ENCODE data around the gene SLCO2A1.

Gene SLCO2A1

DNA sequence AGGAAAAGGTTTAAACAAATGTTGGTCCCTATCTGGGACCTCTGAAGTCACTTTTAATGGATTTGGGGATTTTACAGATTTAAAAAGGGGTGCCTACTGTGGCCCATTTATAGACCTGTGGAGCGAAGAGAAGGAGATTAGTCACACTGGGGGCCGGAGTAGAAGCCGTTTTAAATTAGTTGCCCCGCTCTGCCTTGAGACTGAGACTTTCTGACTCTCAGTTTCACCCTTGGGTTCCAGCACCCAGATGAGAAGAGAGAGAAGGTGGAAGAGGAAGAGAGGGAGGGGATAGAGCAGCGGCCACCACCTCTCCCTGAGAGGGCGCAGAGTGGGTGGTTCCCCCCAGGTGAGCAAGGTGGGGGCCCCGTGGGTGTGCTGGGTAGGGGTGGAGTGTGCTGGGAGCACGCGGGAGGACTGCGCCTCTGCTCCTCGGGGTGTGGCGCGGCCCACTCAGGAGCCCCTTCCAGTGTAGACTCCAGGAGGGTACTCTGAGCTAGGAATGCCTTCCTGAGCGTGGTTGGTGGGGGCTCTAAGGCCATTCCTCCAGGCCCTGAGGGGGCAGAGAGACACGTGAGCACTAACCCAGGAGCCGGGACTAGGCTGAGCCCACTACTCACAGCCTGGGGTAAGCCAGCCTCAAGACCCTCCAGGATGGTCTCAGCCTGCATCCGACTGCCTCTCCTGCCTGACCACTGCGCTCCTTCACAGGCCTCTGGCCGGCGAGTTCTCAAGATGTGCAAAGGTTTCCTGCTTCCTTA is 101.4 kb downstream of the SLCO2A1 start:
- no peak for ATAC-seq
- TF ChIP-seq BACH2 (CRISPR knock-in tag; IDR thresholded peaks at IDR 0.05; ENCODE audit: borderline replicate concordance) (no peak), ZNF70 (CRISPR knock-in tag; IDR thresholded peaks at IDR 0.05) (no peak), ZFP3 (CRISPR knock-in tag; IDR thresholded peaks at IDR 0.05) (no peak), OSR1 (CRISPR knock-in tag; IDR thresholded peaks at IDR 0.05) (no peak), ESRRG (CRISPR knock-in tag; IDR thresholded peaks at IDR 0.05) (no peak), ZNF565 (CRISPR knock-in tag; conservative IDR thresholded peaks at IDR 0.05; ENCODE audit: low read depth) (no peak), GLIS3 (CRISPR knock-in tag; IDR thresholded peaks at IDR 0.05) (no peak), ARNTL (CRISPR knock-in tag; IDR thresholded peaks at IDR 0.05; ENCODE audit: borderline replicate concordance, low read depth) (no peak)
- TF ChIP-seq, protein P1, sequence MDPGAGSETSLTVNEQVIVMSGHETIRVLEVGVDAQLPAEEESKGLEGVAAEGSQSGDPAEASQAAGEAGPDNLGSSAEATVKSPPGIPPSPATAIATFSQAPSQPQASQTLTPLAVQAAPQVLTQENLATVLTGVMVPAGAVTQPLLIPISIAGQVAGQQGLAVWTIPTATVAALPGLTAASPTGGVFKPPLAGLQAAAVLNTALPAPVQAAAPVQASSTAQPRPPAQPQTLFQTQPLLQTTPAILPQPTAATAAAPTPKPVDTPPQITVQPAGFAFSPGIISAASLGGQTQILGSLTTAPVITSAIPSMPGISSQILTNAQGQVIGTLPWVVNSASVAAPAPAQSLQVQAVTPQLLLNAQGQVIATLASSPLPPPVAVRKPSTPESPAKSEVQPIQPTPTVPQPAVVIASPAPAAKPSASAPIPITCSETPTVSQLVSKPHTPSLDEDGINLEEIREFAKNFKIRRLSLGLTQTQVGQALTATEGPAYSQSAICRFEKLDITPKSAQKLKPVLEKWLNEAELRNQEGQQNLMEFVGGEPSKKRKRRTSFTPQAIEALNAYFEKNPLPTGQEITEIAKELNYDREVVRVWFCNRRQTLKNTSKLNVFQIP (CRISPR knock-in tag; IDR thresholded peaks at IDR 0.05; ENCODE audit: borderline replicate concordance, low read depth) = no peak
- TF ChIP-seq, protein P2, sequence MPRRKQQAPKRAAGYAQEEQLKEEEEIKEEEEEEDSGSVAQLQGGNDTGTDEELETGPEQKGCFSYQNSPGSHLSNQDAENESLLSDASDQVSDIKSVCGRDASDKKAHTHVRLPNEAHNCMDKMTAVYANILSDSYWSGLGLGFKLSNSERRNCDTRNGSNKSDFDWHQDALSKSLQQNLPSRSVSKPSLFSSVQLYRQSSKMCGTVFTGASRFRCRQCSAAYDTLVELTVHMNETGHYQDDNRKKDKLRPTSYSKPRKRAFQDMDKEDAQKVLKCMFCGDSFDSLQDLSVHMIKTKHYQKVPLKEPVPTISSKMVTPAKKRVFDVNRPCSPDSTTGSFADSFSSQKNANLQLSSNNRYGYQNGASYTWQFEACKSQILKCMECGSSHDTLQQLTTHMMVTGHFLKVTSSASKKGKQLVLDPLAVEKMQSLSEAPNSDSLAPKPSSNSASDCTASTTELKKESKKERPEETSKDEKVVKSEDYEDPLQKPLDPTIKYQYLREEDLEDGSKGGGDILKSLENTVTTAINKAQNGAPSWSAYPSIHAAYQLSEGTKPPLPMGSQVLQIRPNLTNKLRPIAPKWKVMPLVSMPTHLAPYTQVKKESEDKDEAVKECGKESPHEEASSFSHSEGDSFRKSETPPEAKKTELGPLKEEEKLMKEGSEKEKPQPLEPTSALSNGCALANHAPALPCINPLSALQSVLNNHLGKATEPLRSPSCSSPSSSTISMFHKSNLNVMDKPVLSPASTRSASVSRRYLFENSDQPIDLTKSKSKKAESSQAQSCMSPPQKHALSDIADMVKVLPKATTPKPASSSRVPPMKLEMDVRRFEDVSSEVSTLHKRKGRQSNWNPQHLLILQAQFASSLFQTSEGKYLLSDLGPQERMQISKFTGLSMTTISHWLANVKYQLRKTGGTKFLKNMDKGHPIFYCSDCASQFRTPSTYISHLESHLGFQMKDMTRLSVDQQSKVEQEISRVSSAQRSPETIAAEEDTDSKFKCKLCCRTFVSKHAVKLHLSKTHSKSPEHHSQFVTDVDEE (CRISPR knock-in tag; IDR thresholded peaks at IDR 0.05) = no peak

DNA sequence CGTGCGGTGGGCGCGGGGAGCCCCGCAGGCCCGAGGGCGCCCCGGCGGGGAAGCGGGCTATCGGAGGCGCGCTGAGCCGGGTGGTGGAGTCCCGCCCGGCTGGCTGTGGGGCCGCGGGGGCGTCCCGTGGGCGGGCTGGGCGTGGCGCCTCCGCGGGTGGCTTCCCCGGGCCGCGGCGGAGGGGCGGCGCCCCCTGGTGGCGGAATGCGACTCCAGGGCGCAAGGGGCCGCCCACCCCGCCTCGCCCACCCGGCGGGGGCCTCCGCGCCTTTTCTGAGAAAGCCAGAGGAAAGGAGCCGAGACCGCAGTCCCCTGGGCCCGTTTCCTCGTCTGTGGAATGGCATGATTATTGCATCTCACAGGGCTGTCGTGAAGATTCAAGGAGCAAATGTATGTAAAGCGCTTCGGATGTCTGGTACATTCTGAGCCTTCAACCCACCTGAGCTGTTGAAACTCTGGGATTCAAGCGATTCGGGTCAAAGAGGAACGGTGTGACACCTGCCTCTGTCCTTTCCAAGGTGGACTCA is 102.1 kb downstream of the SLCO2A1 start:
- ATAC-seq = peak; percentile 74
- TF ChIP-seq ISL1 (CRISPR knock-in tag; IDR thresholded peaks at IDR 0.05) = no peak
- TF ChIP-seq ZNF565 (CRISPR knock-in tag; conservative IDR thresholded peaks at IDR 0.05; ENCODE audit: low read depth) = no peak
- no peak for TF ChIP-seq SNAI2 (CRISPR knock-in tag; IDR thresholded peaks at IDR 0.05)
- TF ChIP-seq TCF4 (CRISPR knock-in tag; IDR thresholded peaks at IDR 0.05; ENCODE audit: borderline replicate concordance) = no peak
- TF ChIP-seq, protein P2 (CRISPR knock-in tag; IDR thresholded peaks at IDR 0.05) = no peak
- no peak for TF ChIP-seq CSDC2 (CRISPR knock-in tag; IDR thresholded peaks at IDR 0.05)
- TF ChIP-seq, protein P3, sequence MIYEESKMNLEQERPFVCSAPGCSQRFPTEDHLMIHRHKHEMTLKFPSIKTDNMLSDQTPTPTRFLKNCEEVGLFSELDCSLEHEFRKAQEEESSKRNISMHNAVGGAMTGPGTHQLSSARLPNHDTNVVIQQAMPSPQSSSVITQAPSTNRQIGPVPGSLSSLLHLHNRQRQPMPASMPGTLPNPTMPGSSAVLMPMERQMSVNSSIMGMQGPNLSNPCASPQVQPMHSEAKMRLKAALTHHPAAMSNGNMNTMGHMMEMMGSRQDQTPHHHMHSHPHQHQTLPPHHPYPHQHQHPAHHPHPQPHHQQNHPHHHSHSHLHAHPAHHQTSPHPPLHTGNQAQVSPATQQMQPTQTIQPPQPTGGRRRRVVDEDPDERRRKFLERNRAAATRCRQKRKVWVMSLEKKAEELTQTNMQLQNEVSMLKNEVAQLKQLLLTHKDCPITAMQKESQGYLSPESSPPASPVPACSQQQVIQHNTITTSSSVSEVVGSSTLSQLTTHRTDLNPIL (CRISPR knock-in tag; IDR thresholded peaks at IDR 0.05; ENCODE audit: low read depth) = no peak
- no peak for TF ChIP-seq PPARA (CRISPR knock-in tag; IDR thresholded peaks at IDR 0.05; ENCODE audit: borderline replicate concordance)
- TF ChIP-seq BACH2 (CRISPR knock-in tag; IDR thresholded peaks at IDR 0.05; ENCODE audit: borderline replicate concordance) = no peak
- no peak for TF ChIP-seq ZC3H10 (CRISPR knock-in tag; IDR thresholded peaks at IDR 0.05)
- no peak for TF ChIP-seq ZNF8 (CRISPR knock-in tag; IDR thresholded peaks at IDR 0.05)

DNA sequence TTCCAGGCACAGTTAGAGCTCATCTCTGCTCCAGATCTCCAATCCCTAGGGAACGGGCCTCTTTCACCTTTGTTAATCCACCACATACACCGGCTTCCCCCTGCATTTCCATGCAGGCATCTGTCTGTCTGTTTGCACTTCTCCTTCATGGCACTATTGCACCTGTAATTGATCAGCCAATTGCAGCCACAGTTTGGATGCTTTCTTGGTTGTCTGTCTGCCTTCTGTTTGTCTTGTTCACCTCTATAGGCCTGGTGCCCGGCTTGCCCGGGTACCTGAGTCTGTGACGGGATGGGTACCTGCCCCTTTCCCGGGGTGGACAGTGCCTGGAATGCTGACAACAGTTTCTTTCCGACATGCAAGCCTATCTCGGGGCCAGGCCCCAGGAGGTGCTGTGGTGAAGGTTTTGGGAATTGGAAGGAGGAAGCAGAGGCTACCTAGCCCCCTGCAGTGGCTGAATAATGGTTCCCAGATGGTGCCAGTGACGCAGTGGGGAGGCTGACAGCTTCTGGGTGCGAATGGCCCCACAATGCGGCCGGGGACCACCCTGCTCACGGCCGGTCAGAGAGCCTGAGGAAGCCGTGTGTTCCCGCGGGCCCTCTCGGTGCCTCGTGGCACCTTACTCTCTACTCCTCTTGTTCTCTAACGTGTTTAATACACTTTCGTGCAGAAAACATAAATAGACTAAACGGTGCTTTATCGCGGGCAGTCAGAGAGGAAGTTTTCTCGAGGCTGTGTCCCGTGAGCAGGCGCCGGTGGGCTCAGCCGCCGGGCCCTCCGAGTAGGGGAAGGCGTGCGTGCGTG is 102.8 kb downstream of the SLCO2A1 start:
- ATAC-seq = no peak; the same call in 2 of the 3 replicates
- TF ChIP-seq ZNF565 (CRISPR knock-in tag; conservative IDR thresholded peaks at IDR 0.05; ENCODE audit: low read depth) (no peak), ARNTL (CRISPR knock-in tag; IDR thresholded peaks at IDR 0.05; ENCODE audit: borderline replicate concordance, low read depth) (no peak), TOX (CRISPR knock-in tag; IDR thresholded peaks at IDR 0.05; ENCODE audit: borderline replicate concordance) (no peak)
- TF ChIP-seq, protein P3 (CRISPR knock-in tag; IDR thresholded peaks at IDR 0.05; ENCODE audit: low read depth) = no peak
- TF ChIP-seq, protein P4, sequence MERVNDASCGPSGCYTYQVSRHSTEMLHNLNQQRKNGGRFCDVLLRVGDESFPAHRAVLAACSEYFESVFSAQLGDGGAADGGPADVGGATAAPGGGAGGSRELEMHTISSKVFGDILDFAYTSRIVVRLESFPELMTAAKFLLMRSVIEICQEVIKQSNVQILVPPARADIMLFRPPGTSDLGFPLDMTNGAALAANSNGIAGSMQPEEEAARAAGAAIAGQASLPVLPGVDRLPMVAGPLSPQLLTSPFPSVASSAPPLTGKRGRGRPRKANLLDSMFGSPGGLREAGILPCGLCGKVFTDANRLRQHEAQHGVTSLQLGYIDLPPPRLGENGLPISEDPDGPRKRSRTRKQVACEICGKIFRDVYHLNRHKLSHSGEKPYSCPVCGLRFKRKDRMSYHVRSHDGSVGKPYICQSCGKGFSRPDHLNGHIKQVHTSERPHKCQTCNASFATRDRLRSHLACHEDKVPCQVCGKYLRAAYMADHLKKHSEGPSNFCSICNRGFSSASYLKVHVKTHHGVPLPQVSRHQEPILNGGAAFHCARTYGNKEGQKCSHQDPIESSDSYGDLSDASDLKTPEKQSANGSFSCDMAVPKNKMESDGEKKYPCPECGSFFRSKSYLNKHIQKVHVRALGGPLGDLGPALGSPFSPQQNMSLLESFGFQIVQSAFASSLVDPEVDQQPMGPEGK (CRISPR knock-in tag; IDR thresholded peaks at IDR 0.05; ENCODE audit: borderline replicate concordance) = no peak
- TF ChIP-seq, protein P2 (CRISPR knock-in tag; IDR thresholded peaks at IDR 0.05) = no peak
